Activated B cell treated with CpG ODN at 0.5 μM for 24 hours (primary cell): ENCODE measurements around the gene RPS6KA2. TPM values are rescaled to one million over a fixed set of nuclear protein-coding genes. Genes with fewer than 3 reads are reported as not detected.
A peak's percentile ranks its signal among the peaks of the same experiment; 100 is the strongest.

Experiments
- ATAC-seq: fragments of 200-7000 bp; cut with Tn5 transposase; one replicate; pipeline ENCODE4 v1.10.0; 2021; ENCODE audit warnings: low read depth, mild to moderate bottlenecking, moderate library complexity
- CTCF ChIA-PET: fragments of 350-600 bp; sonication (Branson Sonifier 250); formaldehyde crosslinking; loops from one replicate; lab custom pipeline; 2021; ENCODE audit warnings: antibody characterized with exemption; lab: Charles Lee
- POLR2A ChIA-PET: fragments of 350-600 bp; sonication (Branson Sonifier 250); formaldehyde crosslinking; loops from one replicate; lab custom pipeline; 2021; ENCODE audit warnings: antibody characterized with exemption; lab: Charles Lee
- DNase-seq: peaks from one replicate; pipeline ENCODE4 v3.0.0; 2022
- H3K27ac Mint-ChIP-seq: one replicate; pipeline ENCODE4 v1.8.0; 2020; ENCODE audit warnings: mixed read lengths
- H3K27me3 Mint-ChIP-seq: one replicate; pipeline ENCODE4 v1.8.0; 2021; ENCODE audit warnings: mixed read lengths
- H3K36me3 Mint-ChIP-seq: one replicate; pipeline ENCODE4 v1.8.0; 2021; ENCODE audit warnings: low read depth, mixed read lengths
- H3K4me1 Mint-ChIP-seq: one replicate; pipeline ENCODE4 v1.8.0; 2021; ENCODE audit warnings: mixed read lengths
- H3K4me3 Mint-ChIP-seq: one replicate; pipeline ENCODE4 v1.8.0; 2020; ENCODE audit warnings: mild to moderate bottlenecking, mixed read lengths
- H3K9me3 Mint-ChIP-seq: one replicate; pipeline ENCODE4 v1.8.0; 2020; ENCODE audit warnings: mixed read lengths
- intact Hi-C: fragments of 100-400 bp; cut with micrococcal nuclease; formaldehyde crosslinking; loops from one replicate; pipeline ENCODE4 v1.15.1; 2024
- total RNA-seq: library from RNA; stranded (reverse); gene quantifications from 2 replicates; pipeline ENCODE4 v1.2.3, GENCODE V29; 2022
- TF ChIP-seq, protein P1 (sequence below): fragments of 200-600 bp; IDR thresholded peaks from one replicate; pipeline ENCODE4 v1.8.0; 2022; ENCODE audit warnings: antibody characterized with exemption, mild to moderate bottlenecking

The RPS6KA2 gene
- total RNA-seq, 1 donor from 2014 or later = 14.4 TPM

DNA sequence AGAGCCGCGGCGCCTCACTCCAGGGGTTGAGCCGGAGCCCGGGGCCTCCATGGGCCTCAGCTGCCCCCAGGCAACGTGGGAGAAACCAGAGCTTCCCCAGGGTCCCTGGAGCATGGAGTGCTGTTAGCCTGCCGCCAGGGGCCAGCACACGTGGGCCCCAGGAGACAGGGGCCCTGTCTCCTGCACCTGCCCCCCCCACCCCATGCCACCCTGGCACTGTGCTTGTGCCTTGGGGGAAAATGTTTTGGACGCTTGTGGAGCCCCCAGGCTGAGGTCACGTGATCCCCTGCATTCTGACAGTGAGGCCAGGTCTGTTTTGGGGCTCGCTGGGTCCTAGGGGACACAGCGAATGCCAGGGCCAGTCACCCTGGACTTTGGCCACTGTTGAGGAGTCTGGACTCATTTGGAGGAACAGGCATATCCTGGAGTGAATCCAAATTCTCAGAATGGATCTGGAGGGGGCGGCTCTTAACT, 214.1 kb downstream of the RPS6KA2 start:
- ChIA-PET CTCF (no interaction called here), POLR2A (no interaction called here)
- no peaks in the 10 kb centered on the region for H3K27me3 Mint-ChIP-seq
- TF ChIP-seq, protein P1, sequence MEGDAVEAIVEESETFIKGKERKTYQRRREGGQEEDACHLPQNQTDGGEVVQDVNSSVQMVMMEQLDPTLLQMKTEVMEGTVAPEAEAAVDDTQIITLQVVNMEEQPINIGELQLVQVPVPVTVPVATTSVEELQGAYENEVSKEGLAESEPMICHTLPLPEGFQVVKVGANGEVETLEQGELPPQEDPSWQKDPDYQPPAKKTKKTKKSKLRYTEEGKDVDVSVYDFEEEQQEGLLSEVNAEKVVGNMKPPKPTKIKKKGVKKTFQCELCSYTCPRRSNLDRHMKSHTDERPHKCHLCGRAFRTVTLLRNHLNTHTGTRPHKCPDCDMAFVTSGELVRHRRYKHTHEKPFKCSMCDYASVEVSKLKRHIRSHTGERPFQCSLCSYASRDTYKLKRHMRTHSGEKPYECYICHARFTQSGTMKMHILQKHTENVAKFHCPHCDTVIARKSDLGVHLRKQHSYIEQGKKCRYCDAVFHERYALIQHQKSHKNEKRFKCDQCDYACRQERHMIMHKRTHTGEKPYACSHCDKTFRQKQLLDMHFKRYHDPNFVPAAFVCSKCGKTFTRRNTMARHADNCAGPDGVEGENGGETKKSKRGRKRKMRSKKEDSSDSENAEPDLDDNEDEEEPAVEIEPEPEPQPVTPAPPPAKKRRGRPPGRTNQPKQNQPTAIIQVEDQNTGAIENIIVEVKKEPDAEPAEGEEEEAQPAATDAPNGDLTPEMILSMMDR = no peak
- H3K27ac Mint-ChIP-seq = no peak overlapping the region
- H3K4me1 Mint-ChIP-seq = peaks cover 8% of the 10 kb centered on the region
- intact Hi-C loops = no loop called here
- DNase-seq (no peak), ATAC-seq (no peak)
- peaks cover 2% of the 10 kb centered on the region for H3K36me3 Mint-ChIP-seq
- H3K4me3 Mint-ChIP-seq = no peak overlapping the region
- H3K9me3 Mint-ChIP-seq = peaks cover 4% of the 10 kb centered on the region

DNA sequence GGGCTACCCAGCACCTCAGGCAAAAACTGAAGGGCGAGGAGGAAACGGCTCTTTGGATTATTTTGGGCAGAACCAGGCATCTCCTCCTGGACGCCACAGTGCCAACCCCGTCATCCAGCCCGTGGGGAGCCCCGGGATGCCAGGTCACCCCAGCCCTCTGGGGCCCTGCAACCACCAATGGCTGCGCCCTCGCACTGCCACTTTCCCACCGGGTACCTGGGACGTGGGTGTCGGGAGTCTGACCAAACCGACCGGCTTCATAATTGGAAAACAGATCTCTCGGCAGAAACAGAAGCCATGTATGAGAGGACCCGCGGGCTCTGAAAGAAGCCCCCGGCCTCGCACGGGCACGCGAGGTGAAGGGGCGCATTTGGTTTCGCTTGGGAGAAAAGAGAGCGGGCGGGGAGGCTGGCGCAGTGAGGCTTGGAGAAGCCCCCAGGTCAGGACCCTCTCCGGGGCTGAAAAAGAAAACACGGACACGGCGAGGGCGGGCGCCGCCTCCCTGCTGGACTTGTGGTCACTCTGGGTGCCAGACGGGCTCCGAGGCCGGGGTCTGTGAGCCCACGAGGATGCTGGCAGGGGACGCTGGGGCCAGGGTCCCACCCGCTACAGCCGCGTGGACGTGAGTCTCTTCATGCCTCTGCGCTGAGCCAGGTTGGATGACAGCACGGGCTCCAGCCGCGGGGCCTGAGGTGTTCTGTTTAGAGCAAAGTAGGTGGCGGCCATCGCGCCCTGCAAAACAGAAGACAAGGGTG, 214.7 kb downstream of the RPS6KA2 start:
- no peak overlapping the region for H3K27ac Mint-ChIP-seq
- peaks cover 8% of the 10 kb centered on the region for H3K4me1 Mint-ChIP-seq
- ATAC-seq = no peak
- no peak overlapping the region for H3K4me3 Mint-ChIP-seq
- TF ChIP-seq, protein P1 = no peak
- H3K36me3 Mint-ChIP-seq = peaks cover 2% of the 10 kb centered on the region
- intact Hi-C loops = no loop called here
- peaks cover 4% of the 10 kb centered on the region for H3K9me3 Mint-ChIP-seq
- CTCF ChIA-PET = no interaction called here
- no peak for DNase-seq
- POLR2A ChIA-PET = no interaction called here
- H3K27me3 Mint-ChIP-seq = no peaks in the 10 kb centered on the region

DNA sequence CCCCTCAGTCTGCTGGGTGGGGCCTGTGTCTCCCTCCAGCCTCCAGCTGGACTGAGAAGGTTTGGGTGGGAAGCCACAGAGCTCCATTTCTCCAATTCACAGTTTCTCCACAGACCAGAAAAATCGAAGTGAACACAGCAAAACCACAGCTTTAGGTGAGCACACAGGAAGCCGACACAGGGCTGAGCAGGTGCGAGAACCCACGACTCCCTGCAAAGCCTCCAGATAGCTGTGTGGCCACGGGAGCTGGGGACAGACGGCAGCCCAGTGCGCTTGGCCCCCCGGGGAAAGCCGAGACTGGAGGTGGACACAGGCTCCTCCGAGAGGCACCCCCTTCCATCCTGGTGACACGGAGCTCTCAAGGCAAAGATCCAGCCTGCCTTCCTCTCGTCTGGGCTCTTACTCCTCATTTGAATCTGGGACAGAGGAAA, 215.3 kb downstream of the RPS6KA2 start:
- Mint-ChIP-seq H3K27ac (no peak overlapping the region), H3K4me3 (no peak overlapping the region), H3K9me3 (peaks cover 4% of the 10 kb centered on the region), H3K27me3 (no peaks in the 10 kb centered on the region), H3K36me3 (peaks cover 2% of the 10 kb centered on the region), H3K4me1 (peaks cover 8% of the 10 kb centered on the region)
- POLR2A ChIA-PET = no interaction called here
- ATAC-seq = no peak
- intact Hi-C loops = no loop called here
- CTCF ChIA-PET = no interaction called here
- DNase-seq = no peak
- TF ChIP-seq, protein P1 = no peak

DNA sequence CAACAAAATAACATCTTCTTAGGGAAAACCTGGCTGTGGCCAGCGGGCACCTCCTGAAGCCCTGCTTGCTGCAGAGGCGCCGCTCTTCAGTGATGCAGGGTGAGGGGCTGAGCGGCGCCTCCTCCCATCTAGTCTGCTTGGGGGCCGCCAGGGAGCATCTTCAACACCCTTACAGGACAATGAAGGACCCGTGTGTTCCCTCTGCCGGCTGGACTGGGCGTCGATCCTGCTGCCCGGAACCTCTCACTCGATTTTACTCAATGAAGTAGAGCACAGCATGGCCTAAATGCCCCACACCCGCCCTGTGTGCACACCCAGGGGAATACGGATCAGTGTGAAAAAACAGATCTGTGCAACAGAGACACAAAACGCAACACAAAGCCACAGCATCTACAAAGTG, 215.8 kb downstream of the RPS6KA2 start:
- H3K4me1 Mint-ChIP-seq = peaks cover 8% of the 10 kb centered on the region
- peaks cover 4% of the 10 kb centered on the region for H3K9me3 Mint-ChIP-seq
- ChIA-PET POLR2A (no interaction called here), CTCF (no interaction called here)
- ATAC-seq = no peak
- H3K27me3 Mint-ChIP-seq = no peaks in the 10 kb centered on the region
- H3K4me3 Mint-ChIP-seq = no peak overlapping the region
- TF ChIP-seq, protein P1 = no peak
- intact Hi-C loops = no loop called here
- H3K36me3 Mint-ChIP-seq = peaks cover 2% of the 10 kb centered on the region
- H3K27ac Mint-ChIP-seq = no peak overlapping the region
- no peak for DNase-seq

DNA sequence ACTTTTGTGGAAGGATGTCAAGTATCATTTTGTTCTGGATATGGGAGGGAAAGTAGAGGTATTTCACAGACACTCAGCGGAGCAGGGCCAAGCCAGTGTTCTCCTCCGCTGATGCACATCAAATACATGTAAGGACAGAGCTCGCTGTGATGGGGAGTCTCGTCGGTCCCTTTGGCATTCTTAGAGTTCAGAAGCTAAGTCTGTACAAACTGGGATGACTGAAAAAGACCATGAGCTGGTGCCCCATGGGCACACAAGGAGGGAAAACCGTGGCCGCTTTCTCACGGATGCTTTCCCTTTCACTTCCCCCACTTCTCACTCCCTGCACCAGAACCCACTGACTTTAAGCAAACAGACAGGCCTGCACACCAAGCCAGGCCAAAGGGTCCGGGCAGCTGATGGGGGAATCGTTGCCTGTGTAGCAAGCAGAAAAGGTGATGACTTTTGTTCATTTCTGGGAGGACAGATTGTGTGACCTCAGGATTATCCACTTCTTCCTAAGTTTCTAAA, 216.6 kb downstream of the RPS6KA2 start:
- intact Hi-C loops = no loop called here
- peak overlapping the region; percentile 24 for H3K4me3 Mint-ChIP-seq
- peaks cover 8% of the 10 kb centered on the region for H3K4me1 Mint-ChIP-seq
- DNase-seq (no peak), ATAC-seq (no peak)
- H3K9me3 Mint-ChIP-seq = no peaks in the 10 kb centered on the region
- CTCF ChIA-PET = interaction anchor here (1.0 kb wide), 1 partner anchor 10 kb away, joined by 4 read pairs; no protein-coding TSS in a partner anchor
- TF ChIP-seq, protein P1 = no peak
- H3K27ac Mint-ChIP-seq = no peak overlapping the region
- no peaks in the 10 kb centered on the region for H3K27me3 Mint-ChIP-seq
- H3K36me3 Mint-ChIP-seq = peaks cover 2% of the 10 kb centered on the region
- POLR2A ChIA-PET = no interaction called here
